Bronchial epithelial cell (primary cell): ENCODE results near the gene CPA3. TPM values are rescaled to one million over a fixed set of nuclear protein-coding genes. Genes with fewer than 3 reads are reported as not detected.

Experiments used
- DNase-seq: peaks from one replicate; pipeline ENCODE4 v3.0.0-alpha.2; 2010; ENCODE audit warnings: low read depth
- FAIRE-seq: peaks from 2 replicates; lab custom pipeline; 2011; peaks lifted over from hg19 to GRCh38; lab: Jason Lieb, UNC
- H3K27me3 ChIP-seq: 2 replicates; pipeline ENCODE4 v1.5.1; 2011; ENCODE audit warnings: low read length; ENCODE audit not compliant: control insufficient read depth, insufficient read depth
- H3K36me3 ChIP-seq: 2 replicates; pipeline ENCODE4 v1.5.1; 2011; ENCODE audit warnings: low read length; ENCODE audit not compliant: control insufficient read depth, insufficient read depth
- H3K4me3 ChIP-seq: 2 replicates; pipeline ENCODE4 v1.5.1; 2011; ENCODE audit warnings: mild to moderate bottlenecking, low read depth, low read length, control low read depth
- total RNA-seq: library from RNA; depleted of rRNA; stranded (reverse); fragments of >200 nt; gene quantifications from 2 replicates; pipeline ENCODE4 v1.2.1, GENCODE V29; 2014
- TF ChIP-seq, protein P1 (sequence below): IDR thresholded peaks from 2 replicates; pipeline ENCODE4 v1.5.1; 2011; ENCODE audit warnings: mild to moderate bottlenecking, moderate library complexity, low read length, control low read depth, inconsistent platforms; ENCODE audit not compliant: insufficient read depth, severe bottlenecking

The CPA3 gene
- total RNA-seq, 1 donor from 2014 or later: not detected

DNA sequence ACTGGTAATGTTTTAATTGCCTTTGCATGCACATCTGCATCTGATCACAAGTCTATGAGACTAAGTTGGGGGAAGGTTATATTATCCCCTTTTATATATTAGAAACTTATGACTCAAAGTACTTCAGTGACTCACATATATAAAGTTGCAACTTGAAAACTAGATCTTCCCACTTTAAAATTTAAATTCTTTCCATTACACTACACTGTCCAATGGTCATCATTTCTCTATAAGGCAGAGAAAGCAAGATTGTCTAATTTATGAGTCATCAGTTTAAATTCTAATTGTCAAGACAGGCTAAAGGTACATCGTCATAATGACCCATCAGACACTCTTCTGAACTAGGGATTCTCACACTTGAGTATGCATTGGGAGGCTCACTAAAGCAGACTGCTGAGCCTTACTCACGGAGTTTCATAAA lies 37.9 kb downstream of the CPA3 start:
- DNase-seq (peak; percentile 85), FAIRE-seq (no peak)
- Histone ChIP-seq H3K4me3 (no peak overlapping the region), H3K27me3 (no peaks in the 10 kb centered on the region), H3K36me3 (no peaks in the 10 kb centered on the region)
- TF ChIP-seq, protein P1, sequence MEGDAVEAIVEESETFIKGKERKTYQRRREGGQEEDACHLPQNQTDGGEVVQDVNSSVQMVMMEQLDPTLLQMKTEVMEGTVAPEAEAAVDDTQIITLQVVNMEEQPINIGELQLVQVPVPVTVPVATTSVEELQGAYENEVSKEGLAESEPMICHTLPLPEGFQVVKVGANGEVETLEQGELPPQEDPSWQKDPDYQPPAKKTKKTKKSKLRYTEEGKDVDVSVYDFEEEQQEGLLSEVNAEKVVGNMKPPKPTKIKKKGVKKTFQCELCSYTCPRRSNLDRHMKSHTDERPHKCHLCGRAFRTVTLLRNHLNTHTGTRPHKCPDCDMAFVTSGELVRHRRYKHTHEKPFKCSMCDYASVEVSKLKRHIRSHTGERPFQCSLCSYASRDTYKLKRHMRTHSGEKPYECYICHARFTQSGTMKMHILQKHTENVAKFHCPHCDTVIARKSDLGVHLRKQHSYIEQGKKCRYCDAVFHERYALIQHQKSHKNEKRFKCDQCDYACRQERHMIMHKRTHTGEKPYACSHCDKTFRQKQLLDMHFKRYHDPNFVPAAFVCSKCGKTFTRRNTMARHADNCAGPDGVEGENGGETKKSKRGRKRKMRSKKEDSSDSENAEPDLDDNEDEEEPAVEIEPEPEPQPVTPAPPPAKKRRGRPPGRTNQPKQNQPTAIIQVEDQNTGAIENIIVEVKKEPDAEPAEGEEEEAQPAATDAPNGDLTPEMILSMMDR: no peak

DNA sequence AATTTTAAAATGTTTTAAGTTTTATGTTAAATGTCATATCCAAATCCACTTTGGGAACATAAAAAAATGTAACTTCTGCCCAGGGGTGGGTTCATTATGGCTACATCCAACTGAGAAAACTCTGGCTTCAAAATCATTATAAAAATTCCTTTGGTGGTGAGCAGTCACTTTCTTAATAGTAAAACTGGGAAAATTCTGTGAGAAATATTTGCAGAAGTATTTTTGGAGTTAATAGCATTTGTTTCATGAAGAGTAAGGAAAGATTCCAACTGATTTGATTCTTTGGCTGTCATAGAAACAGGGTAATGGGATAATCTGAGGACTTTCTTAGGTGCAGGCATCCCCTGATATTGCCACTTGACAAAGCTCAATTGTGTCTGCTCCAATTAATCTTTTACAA lies 38.8 kb downstream of the CPA3 start:
- H3K36me3 ChIP-seq: no peaks in the 10 kb centered on the region
- H3K4me3 ChIP-seq: no peak overlapping the region
- FAIRE-seq (no peak), DNase-seq (no peak)
- TF ChIP-seq, protein P1: no peak
- H3K27me3 ChIP-seq: no peaks in the 10 kb centered on the region

DNA sequence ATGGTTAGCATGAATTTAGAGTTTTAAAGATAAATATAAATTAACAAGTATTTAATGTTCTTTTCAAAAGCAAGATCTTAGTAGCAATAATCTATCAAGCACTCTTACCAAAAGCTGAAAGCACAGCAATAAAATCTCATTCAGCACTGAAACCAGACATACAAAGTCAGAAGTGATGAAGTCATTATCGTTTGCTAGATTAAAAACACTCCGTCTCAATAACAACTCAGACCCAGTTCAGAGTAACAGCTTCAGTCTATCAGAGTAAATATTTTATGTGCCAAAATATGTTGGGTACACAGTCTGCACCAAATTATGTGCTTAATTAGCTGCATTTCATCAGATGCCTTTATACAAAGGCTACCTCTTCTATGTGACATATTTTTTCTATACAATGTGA lies 41.6 kb downstream of the CPA3 start:
- TF ChIP-seq, protein P1: no peak
- no peak for FAIRE-seq
- H3K36me3 ChIP-seq: no peaks in the 10 kb centered on the region
- DNase-seq: no peak
- H3K4me3 ChIP-seq: no peak overlapping the region
- H3K27me3 ChIP-seq: no peaks in the 10 kb centered on the region

DNA sequence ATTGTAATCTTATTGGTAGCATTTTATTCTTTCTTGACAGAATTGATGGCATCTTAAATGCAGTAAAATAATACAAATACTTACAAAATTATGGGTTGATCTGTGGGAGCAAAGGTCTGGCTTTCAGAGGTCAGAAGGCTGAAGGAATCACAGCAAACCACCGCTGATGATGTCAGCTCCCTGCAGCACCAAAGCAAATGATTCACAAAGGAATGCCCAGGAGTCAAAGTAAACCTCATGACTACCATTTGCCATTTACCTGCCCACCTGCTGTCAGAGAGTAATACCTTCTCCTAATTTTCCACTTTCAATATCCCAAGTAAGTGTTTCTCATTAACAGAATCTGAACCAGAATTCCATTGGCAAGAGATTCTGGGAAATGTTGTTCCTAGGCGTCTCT lies 46.1 kb downstream of the CPA3 start:
- TF ChIP-seq, protein P1: no peak
- Histone ChIP-seq H3K4me3 (no peak overlapping the region), H3K27me3 (no peaks in the 10 kb centered on the region), H3K36me3 (no peaks in the 10 kb centered on the region)
- DNase-seq (peak; percentile 64), FAIRE-seq (no peak)

DNA sequence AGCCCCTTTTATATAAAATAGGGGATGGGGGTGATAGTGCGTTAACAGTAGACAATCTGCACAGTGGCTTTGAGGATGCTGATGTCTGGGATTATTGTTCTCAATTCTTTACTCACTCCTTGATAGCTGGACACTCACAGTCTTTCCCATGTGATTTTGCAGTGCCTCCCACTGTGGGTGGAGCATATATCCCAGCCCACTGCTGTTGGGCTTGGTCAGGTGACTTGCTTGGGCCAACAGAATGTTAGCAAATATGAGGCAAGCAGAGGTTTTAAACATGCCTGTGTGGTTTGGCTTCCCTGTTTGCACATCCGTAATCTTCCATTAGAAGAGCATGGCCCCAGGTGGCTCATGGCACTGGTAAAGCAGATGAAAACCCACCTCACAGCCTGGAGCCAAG lies 46.5 kb downstream of the CPA3 start:
- DNase-seq (no peak), FAIRE-seq (no peak)
- no peak overlapping the region for H3K4me3 ChIP-seq
- no peaks in the 10 kb centered on the region for H3K27me3 ChIP-seq
- no peaks in the 10 kb centered on the region for H3K36me3 ChIP-seq
- TF ChIP-seq, protein P1: no peak
